ENCODE measurements around the gene NDNF.

NDNF gene

GRCh38 chr4:121070696-121071639 lies 1.4 kb downstream of the NDNF start:
- DNase-seq: peak; percentile 15 to 20

GRCh38 chr4:121070274-121070673 lies 2.1 kb downstream of the NDNF start:
- no peak for DNase-seq

GRCh38 chr4:121069430-121069829 lies 2.9 kb downstream of the NDNF start:
- no peak for DNase-seq

GRCh38 chr4:121064482-121064881 lies 7.9 kb downstream of the NDNF start:
- no peak for DNase-seq

GRCh38 chr4:121062521-121062920 lies 9.8 kb downstream of the NDNF start:
- DNase-seq: no peak

- no peak for DNase-seq
Observed at GRCh38 chr4:121061861-121062260, 10.5 kb downstream of the NDNF start.

GRCh38 chr4:121061215-121061614 lies 11.1 kb downstream of the NDNF start:
- no peak for DNase-seq

GRCh38 chr4:121057466-121057922 lies 14.8 kb downstream of the NDNF start:
- DNase-seq: no peak

GRCh38 chr4:121056066-121056465 lies 16.3 kb downstream of the NDNF start:
- DNase-seq: no peak

- no peak for DNase-seq
Observed at GRCh38 chr4:121054373-121054772, 18.0 kb downstream of the NDNF start.

- DNase-seq: no peak
Observed at GRCh38 chr4:121053601-121054143, 18.7 kb downstream of the NDNF start.

GRCh38 chr4:121050300-121050699 lies 22.0 kb downstream of the NDNF start:
- DNase-seq: peak in 1 of 2 donors; percentile 10

- DNase-seq: no peak
Observed at GRCh38 chr4:121049072-121049599, 23.2 kb downstream of the NDNF start.

- DNase-seq: no peak
Observed at GRCh38 chr4:121048165-121048564, 24.2 kb downstream of the NDNF start.

- peak in 1 of 2 donors; percentile 14 for DNase-seq
Observed at GRCh38 chr4:121041307-121042090, 30.8 kb downstream of the NDNF start.

GRCh38 chr4:121034017-121034416 lies 38.3 kb downstream of the NDNF start:
- no peak for DNase-seq

GRCh38 chr4:121030711-121031110 lies 41.6 kb downstream of the NDNF start:
- DNase-seq: no peak

- DNase-seq: no peak
Observed at GRCh38 chr4:121030131-121030530, 42.2 kb downstream of the NDNF start.

- no peak for DNase-seq
Observed at GRCh38 chr4:121026034-121026433, 46.3 kb downstream of the NDNF start.

GRCh38 chr4:121025540-121025939 lies 46.8 kb downstream of the NDNF start:
- DNase-seq: no peak

- DNase-seq: no peak
Observed at GRCh38 chr4:121018543-121018942, 53.8 kb downstream of the NDNF start.

GRCh38 chr4:121016611-121017010 lies 55.7 kb downstream of the NDNF start:
- no peak for DNase-seq

GRCh38 chr4:121015421-121015820 lies 56.9 kb downstream of the NDNF start:
- no peak for DNase-seq

Measured in CD4-positive, alpha-beta T cell treated with Interleukin-4 for 1 hour (primary cell).